ENCODE results near the gene ZBTB48.

The ZBTB48 gene

GRCh38 chr1:6603915-6604558 is 24.2 kb downstream of the ZBTB48 start:
- in situ Hi-C loops (cut with MboI; ENCODE audit: low sequenced_read_pairs) = no loop called here

DNA sequence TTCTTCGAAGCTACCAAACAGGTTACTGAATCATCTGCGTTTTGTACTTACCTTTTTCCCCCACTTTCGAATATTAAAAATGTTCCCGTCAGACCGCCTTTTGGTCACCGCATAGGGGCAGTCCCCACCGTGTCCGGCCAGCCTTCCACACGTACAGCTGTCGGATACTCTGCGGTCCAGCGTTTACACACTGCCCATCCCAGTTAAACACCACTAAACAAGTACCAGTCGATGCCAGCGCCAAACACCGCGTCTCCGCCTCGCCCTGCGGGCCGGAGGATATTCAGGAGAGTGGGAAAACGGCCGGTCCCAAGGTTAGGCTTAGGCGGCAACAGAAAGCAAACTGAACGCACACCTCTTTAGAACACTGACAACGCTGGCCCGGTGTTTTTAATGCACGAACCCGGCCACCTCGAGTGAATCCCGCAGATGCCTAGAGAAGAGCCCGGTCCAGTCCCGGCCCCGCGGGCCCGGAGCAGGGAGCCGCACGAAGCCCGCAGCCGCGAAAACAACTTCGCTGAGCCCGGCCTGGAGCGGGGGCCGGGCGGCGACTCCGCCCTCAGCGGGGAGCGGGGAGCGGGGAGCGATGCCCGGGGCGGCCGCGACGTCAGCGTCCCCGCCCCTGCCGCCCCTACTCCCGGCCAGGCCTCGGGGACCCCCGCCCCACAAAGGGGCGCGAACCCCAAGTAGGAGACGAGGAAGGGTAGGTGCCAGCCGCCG is 33.0 kb downstream of the ZBTB48 start:
- in situ Hi-C loops (cut with MboI; ENCODE audit: low sequenced_read_pairs) = no loop called here

DNA sequence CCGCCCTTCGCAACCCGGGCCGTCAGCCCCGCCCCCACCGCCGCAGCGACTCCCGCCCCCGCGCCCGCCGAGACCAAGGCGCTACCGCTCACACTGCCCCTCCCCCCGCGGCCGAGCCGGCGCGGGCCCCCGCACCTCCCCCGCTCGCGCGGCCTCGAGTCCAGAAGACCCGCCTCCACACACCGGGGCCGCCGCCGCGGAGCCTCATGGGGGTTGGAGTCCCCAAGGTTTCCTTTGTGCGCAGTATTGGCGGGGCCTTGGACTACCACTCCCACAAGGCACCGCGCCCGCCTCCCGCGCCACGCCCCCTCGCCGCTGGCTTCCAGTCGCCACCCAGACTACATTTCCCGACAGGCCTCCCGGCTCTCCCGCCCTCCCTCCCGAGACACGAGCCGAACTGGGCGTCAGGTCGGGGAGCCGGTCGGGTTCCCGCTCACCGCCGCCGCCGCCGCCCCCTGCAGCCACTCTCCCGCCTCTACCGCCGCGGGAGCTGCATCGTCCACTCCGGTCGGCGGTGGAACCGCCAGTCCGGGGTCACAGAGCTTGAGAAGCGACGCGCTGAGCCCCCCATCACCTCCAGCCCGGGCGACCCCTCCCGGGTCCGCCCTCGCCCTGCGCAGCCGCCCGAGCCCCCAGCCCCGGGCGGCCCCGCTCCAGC is 33.7 kb downstream of the ZBTB48 start, which contains the start of gene PHF13:
PHF13 (plus strand) TSS at position 371 of the 658 bp plus-strand sequence. CDS start 336 bp downstream, outside the sequence.
- in situ Hi-C loops (cut with MboI; ENCODE audit: low sequenced_read_pairs) = no loop called here

DNA sequence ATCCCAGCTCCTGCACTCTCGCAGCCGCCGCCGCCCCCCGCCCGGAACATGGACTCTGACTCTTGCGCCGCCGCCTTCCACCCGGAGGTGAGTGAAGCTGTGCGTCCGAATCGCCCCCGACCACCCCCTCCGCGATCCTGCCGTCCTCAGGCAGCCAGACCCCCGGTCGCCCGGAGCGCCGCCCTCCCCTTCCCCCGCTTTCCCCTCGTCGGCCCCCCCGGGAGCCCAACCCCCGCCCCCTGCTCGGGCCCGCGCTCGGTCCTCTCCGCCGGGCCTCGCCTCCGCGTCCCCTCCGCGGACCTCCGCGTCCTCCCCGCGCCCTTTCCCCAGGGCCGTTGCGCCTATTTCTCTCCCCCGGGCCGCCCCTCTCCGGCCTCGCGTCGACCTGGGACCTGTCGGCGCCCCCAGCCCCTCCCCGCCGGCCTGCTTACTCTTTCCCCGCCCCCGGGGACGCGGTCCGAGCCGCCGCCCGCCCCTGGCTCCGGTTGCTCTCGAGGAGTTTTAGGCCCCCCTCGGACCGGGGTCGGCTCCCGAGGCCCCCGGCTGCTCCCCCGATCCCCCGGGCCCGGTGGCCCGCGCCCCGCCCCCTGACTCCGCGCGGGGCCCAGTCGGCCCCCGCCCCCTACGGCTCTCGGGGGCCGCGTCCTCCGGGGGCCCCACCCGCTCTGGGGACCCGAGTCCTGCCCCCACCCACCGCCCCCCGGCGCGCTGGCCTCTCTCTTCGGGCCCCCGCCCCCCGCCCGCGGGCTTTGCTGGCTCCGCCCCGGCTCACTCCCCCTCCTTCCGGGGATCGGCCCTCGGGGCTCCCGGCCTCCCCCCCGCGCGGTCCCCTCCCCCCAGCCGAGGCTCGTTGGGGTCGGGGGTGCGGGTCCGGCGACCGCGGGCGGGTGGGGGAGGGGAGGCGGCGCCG is 34.5 kb downstream of the ZBTB48 start:
- in situ Hi-C loops (cut with MboI; ENCODE audit: low sequenced_read_pairs) = no loop called here

DNA sequence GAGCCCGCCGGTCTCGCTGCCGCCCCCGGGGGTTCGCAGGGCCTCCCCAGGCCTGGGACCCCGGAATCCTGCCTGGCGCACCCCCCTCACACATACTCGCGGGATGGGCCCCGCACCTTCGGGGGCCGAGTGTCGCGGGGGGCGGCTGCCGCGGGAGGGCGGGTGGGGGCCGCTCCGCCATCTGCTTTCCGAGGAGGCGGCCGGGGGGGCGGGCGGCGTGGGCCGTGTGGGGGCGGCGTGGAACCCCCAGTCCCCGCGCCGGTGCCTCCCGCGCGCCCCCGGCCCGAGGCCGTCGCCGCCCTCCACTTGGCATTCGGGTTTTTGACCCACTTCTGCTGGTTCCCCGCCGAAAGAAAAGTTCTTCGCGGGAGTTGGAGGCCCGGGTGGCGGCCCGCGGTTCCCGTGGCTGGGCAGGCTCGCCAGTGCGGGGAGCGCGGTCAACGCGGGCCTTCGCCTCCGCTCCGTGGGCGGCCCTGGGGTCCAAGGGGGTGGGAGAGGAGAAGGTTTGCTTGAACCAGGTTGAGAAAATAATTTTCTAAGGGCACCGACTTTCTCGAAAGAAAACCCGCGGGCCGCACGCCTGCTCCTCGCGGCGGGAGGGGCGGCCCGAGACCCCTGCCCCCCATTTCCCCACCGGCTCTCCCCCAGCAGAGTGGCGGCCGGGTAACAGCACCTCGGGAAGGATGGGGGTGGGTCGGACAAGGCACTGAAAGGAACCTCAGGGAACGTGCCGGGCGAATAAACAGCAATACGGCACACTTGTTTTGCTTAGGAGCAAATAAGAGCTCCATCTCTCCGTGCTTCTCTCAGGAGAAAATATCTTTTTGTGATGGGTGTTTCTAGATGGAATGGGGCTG is 35.4 kb downstream of the ZBTB48 start:
- in situ Hi-C loops (cut with MboI; ENCODE audit: low sequenced_read_pairs) = no loop called here

GRCh38 chr1:6619045-6619444 is 39.3 kb downstream of the ZBTB48 start:
- in situ Hi-C loops (cut with MboI; ENCODE audit: low sequenced_read_pairs) = no loop called here

DNA sequence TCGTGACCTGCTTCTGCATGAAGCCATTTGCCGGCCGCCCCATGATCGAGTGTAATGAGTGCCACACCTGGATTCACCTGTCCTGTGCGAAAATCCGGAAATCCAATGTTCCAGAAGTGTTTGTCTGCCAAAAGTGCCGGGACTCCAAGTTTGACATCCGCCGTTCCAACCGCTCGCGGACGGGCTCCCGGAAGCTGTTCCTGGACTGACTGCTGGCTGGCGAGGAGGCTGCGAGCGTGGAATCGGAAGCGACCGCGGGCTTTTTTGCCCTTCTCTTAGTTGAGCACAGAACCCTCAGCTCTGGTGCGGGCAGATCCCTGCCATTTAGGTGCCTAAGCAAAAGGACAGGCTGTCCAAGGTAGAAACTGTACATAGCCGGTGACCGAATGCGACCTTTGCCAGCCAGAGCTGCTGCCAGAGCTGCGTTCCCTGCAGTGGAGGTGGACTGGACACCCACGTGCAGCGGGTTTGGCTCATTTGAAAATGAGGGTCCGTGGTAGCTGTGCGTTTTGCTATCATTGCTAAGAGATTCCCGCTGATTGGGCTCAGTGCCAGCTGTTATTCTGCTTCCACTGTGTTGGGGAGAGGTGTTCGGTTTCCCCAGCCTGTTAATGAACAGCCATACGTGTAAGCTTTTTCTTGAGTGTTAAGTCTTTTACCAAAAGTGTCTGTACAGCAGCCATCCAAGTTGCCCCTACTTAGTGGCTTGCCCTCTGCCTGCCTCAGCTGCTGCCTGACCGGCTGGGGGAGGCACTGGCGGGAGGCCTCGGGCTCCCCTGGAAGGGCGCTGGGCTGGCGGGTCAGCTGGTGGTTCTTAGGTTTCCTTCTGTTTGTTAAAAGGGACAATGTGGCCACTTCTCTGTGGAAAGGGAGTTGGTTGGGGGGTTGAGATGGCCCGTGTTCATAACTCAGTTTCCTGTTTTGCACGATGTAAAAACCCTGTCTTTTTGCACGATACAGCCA is 41.9 kb downstream of the ZBTB48 start:
- in situ Hi-C loops (cut with MboI; ENCODE audit: low sequenced_read_pairs) = no loop called here

DNA sequence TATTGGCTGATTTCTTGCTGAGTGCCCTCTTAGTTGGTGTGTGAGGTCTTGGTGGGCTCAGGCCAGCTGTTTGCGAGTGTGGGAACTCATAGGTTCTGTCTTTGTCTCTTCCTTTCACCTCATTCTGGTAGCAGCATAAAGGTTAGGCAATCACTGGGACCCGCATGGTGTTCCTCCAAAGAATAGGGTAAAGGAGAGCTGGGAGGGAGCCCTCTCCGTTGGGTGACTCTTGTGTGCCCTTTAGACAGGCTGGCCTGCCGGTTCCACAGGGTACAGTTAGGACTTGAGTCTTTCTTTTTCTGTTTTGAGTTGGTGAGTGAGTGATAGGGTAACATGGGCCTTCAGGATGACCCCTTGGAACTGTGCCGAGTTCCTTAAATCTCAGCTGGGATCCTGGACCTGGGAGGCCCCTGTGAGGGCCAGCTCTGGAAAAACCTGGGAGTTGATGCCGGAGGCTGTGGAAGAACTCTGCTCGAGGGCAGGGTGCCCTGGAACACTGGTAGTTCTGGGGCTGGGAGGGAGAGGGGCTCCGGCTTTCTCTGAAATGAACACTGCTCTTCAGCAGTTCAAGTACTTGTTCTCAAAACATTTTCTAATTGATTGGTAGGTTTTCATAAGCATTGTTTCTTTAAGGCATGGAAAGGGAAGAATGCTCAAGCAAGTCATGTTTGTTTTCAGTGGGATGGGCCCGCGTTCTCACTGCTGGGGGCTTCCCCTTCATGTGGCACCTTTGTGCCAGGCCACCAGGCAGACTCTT is 42.8 kb downstream of the ZBTB48 start:
- in situ Hi-C loops (cut with MboI; ENCODE audit: low sequenced_read_pairs) = no loop called here

GRCh38 chr1:6623269-6623965 is 43.6 kb downstream of the ZBTB48 start:
- in situ Hi-C loops (cut with MboI; ENCODE audit: low sequenced_read_pairs) = no loop called here

DNA sequence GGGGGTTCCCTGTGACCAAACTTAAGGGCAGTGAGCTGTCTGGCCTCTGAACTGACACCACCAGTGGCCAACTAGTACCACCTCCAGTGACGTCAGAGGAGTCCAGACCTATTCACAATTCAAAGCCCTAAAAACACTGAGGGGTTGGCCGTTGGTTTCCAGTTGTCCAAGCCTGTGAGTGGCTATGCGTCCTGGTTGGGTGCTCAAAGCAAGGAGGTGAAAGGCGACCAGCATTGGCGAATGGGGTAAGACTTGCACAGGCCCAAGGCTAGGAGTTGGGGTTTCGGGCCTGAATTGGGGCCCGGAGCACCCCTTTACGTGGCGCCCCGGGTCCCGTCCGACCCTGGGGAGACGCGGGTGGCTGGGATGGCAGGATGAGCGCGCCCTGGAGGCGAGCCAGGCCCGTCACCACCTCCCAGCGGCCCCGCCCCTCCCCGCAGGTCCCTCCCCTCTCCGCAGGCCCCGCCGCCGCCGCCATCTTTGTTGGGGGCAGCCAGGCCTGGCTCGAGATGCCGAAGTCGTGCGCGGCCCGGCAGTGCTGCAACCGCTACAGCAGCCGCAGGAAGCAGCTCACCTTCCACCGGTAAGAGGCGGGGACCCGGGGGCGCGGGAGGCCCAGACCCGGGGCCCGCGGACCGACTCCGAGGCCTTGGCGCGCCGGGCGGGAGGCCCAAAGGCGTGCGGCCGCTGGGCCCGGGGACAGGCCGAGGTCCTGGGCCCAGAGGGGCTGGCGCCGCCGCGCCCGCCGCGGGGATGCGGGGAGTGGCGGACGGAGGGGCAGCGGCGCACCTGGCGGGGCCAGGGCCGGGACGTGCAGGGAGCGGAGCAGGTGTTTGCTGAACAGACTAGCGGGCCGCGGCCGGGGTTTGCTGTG is 45.2 kb downstream of the ZBTB48 start, which contains the start of gene THAP3:
THAP3 (plus strand) TSS at position 159 of the 874 bp plus-strand sequence; CDS start at position 510, 351 bp downstream.
- in situ Hi-C loops (cut with MboI; ENCODE audit: low sequenced_read_pairs) = no loop called here

DNA sequence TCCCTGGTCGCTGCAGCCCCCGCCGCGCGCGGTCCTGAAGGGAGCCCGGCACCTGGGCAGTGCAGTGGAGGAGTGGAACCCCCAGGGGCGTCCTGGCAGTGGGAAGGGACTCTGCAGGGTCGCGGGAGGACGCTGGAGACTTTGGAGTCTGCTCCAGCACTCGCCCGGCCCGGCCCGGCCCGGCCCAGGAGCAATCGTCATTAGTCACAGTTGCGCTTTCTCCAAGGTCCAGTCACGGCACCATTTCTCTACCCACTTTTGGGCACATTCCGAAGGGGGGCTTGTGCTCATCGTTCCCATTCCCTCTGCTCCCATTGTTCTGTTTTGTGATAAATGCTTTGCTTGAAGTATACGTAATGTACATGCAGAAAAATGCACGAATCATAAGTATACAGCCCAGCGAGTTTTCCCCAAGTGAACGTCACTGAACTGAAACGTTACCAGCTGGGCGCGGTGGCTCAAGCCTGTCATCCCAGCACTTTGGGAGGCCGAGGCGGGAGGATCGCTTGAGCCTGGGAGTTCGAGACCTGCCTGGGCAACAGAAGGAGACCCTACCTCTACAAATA is 45.9 kb downstream of the ZBTB48 start:
- in situ Hi-C loops (cut with MboI; ENCODE audit: low sequenced_read_pairs) = no loop called here

DNA sequence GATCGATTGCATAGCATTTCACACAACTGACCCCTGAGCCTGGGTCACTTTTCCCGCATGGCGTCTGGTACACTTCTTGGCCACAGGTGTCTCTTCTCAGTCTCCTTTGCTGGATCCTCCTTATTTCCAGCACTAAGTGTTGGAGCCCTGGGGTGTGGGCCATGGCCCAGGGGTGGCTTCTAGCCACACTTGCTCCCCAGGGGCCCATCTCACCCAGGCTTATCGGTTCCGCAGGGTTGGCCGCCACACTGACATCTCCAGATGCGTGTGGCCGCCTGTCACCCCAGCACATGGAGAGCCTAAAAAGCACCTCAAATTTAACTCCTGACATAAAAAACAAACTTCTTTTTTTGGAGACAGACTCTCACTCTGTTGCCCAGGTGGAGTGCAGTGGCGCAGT is 47.2 kb downstream of the ZBTB48 start:
- in situ Hi-C loops (cut with MboI; ENCODE audit: low sequenced_read_pairs) = no loop called here

- in situ Hi-C loops (cut with MboI; ENCODE audit: low sequenced_read_pairs) = no loop called here
Measured at GRCh38 chr1:6627841-6628545, 48.2 kb downstream of the ZBTB48 start.

- in situ Hi-C loops (cut with MboI; ENCODE audit: low sequenced_read_pairs) = no loop called here
Measured at GRCh38 chr1:6628971-6629479, 49.2 kb downstream of the ZBTB48 start.

DNA sequence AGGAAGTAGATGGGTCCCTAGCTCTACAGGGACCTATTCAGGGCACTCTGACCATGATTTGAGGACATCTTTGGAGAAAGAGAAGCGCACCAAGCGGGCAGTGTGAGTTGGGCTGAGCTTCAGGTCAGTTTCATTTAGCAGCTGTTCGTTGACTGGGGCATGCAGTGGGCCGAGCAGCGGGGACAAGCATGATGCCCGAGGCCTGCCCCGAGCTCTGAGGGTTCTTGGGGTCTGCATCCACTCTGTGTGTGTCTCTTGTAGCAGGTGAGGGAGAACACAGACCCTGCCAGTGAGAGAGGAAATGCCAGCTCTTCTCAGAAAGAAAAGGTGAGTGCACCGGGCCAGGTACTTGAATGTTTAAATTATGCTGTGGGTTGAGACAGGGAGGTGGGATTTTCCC is 50.2 kb downstream of the ZBTB48 start:
- in situ Hi-C loops (cut with MboI; ENCODE audit: low sequenced_read_pairs) = no loop called here
